AG09319 (cell line): ENCODE measurements around the gene ARSG.

Experiments
- DNase-seq: peaks from one replicate; pipeline ENCODE4 v3.0.0-alpha.2; 2010; ENCODE audit warnings: low read depth; ENCODE audit errors: extremely low read depth
- CTCF ChIP-seq: IDR thresholded peaks from 2 replicates; pipeline ENCODE4 v1.5.1; 2011; ENCODE audit warnings: low read depth, mild to moderate bottlenecking, inconsistent platforms, low read length, moderate library complexity

ARSG gene

GRCh38 chr17:68378268-68379176 lies 87.2 kb downstream of the ARSG start:
- no peak; the same call in 1 of the 2 replicates for TF ChIP-seq CTCF
- DNase-seq = peak; percentile 89

GRCh38 chr17:68379177-68379510 lies 87.8 kb downstream of the ARSG start:
- DNase-seq = no peak
- TF ChIP-seq CTCF = no peak

- TF ChIP-seq CTCF = no peak
- no peak for DNase-seq
Observed at GRCh38 chr17:68379692-68380677, 88.7 kb downstream of the ARSG start.

GRCh38 chr17:68381076-68381900 lies 90.0 kb downstream of the ARSG start:
- no peak for TF ChIP-seq CTCF
- DNase-seq = peak; percentile 92

- DNase-seq = no peak
- TF ChIP-seq CTCF = no peak
Observed at GRCh38 chr17:68382582-68383085, 91.3 kb downstream of the ARSG start.

- no peak for DNase-seq
- no peak for TF ChIP-seq CTCF
Observed at GRCh38 chr17:68383120-68383442, 91.8 kb downstream of the ARSG start.
